ENCODE results near the gene PTPN18.
"Not testable (repeated sequence)": the region's sequence is repeated elsewhere in the genome, so short reads cannot be mapped to it uniquely, and the experiment has no call there.

The PTPN18 gene, protein sequence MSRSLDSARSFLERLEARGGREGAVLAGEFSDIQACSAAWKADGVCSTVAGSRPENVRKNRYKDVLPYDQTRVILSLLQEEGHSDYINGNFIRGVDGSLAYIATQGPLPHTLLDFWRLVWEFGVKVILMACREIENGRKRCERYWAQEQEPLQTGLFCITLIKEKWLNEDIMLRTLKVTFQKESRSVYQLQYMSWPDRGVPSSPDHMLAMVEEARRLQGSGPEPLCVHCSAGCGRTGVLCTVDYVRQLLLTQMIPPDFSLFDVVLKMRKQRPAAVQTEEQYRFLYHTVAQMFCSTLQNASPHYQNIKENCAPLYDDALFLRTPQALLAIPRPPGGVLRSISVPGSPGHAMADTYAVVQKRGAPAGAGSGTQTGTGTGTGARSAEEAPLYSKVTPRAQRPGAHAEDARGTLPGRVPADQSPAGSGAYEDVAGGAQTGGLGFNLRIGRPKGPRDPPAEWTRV

DNA sequence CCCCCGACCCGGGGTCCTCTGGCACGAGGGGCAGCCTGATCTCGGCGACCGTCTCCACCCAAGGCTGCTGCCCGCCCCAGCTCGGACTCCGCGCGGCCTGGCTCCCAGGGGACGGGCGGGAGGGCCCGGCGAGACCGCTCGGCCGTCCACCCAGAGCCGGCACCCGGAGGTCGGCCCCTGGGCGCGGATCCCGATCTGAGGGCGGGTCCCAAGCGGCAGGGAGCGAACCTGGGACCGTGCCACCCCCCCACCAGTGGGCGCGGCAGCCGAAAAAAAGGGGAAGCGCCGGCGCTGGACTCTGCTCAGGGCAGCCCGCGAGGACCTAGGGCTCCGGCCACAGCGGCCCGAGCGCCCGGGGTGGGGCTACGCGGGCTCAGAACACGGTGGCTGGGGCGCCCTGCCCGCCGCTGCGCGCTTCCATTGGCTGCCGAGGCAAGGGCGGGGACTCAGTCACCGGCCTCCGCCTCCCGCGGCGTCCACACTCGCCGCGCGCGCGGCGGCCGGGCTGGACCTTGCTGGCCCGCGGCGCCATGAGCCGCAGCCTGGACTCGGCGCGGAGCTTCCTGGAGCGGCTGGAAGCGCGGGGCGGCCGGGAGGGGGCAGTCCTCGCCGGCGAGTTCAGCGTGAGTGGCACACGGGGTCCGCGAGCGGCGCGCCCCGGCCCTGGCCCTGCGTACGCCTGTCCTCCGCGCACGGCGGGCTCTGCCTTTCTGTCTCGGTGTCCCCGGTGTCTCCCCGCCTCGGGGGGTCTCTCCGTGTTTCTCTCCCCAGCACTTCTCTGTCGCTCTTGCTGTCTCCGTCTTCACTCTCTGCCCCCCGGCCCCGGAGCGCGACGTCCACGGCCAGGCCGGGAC, at the start of gene PTPN18:
Gene PTPN18, plus strand, starts transcription at position 479 of the 854 bp plus-strand sequence. Its CDS starts 52 bp downstream, at position 531.
- no peak within 1 kb of the TSS for H3K27ac ChIP-seq
- no peak for DNase-seq (ENCODE audit: low read depth, low spot score)

DNA sequence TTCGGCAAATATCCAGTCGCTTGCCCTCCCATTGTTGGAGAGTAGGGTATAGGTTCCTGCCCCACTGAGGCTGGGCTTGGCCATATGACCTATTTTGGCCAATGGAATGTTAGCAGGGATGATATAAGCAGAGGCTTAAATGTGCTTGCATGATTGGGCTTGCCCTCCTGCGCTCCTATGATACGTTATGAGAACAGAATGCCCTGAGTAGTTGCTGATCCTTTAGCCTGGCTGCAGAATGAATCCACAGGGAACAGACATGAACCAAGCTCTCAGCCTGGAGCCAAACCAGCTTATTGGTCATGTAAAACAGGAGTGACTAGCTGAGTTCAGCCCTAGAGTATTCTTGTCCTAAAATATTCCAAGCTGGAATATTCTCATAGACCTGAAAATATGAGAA, 48.0 kb upstream of the PTPN18 start:
- no peak for DNase-seq (ENCODE audit: low read depth, low spot score)
- no peak overlapping the region for H3K27ac ChIP-seq

DNA sequence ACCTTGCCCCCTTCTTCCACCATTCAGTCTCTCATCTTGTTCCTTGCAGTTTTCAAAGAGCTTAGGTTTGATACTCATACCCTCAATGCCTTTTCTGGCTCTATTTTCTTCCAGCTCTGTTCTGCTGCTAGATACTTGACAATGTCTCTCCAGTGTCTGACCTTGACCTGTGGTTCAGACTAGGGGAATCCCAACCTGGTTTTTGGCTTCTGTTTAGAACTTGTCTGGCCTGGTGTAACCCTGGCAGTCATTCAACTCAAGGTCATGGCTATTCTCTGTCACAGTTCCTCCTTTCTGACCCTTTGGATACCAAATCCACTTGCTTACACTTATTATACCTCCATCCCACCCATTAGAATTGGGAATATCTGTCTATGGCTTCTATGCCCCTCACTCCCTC, 45.0 kb upstream of the PTPN18 start:
- DNase-seq (ENCODE audit: low read depth, low spot score), result no peak
- H3K27ac ChIP-seq, result no peak overlapping the region

GRCh38 chr2:130313812-130314334, 42.0 kb upstream of the PTPN18 start:
- DNase-seq (ENCODE audit: low read depth, low spot score), result no peak
- H3K27ac ChIP-seq, result no peak overlapping the region

DNA sequence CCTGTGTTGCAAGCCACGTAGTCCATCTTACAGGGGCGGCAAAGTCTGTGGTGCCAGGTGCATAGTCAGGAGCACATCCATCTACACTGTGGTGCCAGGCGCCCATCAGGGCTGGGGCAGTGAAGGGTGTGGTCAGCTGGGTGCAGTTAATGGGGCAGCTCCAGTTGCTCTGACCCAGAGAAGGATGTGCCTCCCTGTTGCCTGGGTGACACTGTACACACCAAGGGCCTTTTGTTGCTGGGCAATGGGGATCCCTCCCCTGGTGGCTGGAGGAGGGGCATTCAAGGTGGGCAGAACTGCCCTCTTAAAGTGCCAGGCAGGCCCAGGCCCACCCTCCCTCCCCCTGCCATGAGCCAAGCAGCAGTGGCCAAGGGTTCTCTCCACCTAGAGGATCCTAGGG, 41.5 kb upstream of the PTPN18 start:
- no peak for DNase-seq (ENCODE audit: low read depth, low spot score)
- no peak overlapping the region for H3K27ac ChIP-seq

GRCh38 chr2:130316596-130316995, 39.3 kb upstream of the PTPN18 start:
- DNase-seq (ENCODE audit: low read depth, low spot score), result no peak
- no peak overlapping the region for H3K27ac ChIP-seq

GRCh38 chr2:130318906-130319305, 37.0 kb upstream of the PTPN18 start:
- DNase-seq (ENCODE audit: low read depth, low spot score), result no peak

GRCh38 chr2:130319536-130319935, 36.3 kb upstream of the PTPN18 start:
- DNase-seq (ENCODE audit: low read depth, low spot score), result no peak
- H3K27ac ChIP-seq, result no peak overlapping the region

More at GRCh38 chr2:130318906-130319305, 37.0 kb upstream of the PTPN18 start:
- no peak overlapping the region for H3K27ac ChIP-seq

- DNase-seq (ENCODE audit: low read depth, low spot score), result no peak
- peak overlapping the region; percentile 91 for H3K27ac ChIP-seq
Measured at GRCh38 chr2:130327703-130328527, 27.9 kb upstream of the PTPN18 start.

- peak; percentile 92 for DNase-seq (ENCODE audit: low read depth, low spot score)
Measured at GRCh38 chr2:130328710-130329109, 27.1 kb upstream of the PTPN18 start.

DNA sequence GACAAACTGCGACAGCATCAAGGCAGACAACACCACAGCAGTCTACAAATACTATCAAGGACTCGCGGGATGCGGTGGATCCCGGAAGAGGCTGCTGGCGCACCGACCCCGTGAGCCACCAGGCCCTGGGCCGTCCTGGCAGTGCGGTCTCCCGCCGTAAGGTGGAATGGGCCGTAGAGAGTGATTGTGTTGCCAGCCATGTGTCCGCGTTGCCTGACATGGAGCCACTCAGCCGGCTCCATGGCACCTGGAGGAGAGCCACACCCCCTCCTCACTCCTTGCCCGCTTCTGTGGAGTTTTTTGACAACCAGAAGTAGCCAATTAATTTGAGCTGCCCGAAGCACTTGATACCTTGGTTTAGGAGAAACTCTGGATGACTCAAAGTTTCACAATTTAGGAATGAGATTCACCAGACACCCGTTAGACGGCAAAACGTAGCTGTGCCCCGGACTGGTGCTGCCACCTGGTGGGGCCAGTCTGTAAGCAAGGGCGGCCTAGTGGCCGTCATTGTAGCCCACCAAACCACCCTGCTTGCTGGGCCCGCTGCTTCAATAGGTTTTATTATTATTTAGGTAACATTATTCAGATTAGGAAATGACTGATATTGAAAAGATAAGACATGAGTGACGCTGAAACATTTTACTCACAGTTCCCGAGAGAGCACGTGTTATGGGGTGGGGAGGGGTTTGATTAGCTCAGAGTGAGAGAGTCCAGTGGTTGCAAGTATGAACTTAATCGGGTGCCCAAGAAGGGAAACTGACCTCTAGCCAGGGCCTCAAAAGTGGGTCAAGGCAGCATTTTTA, 23.4 kb upstream of the PTPN18 start:
- no peak overlapping the region for H3K27ac ChIP-seq
- DNase-seq (ENCODE audit: low read depth, low spot score), result peak; percentile 57

More at GRCh38 chr2:130328710-130329109, 27.1 kb upstream of the PTPN18 start:
- H3K27ac ChIP-seq, result peak overlapping the region; percentile 91

- not testable (repeated sequence) for H3K27ac ChIP-seq; DNase-seq (ENCODE audit: low read depth, low spot score)
Measured at GRCh38 chr2:130333253-130333652, 22.6 kb upstream of the PTPN18 start.

GRCh38 chr2:130334026-130334425, 21.8 kb upstream of the PTPN18 start:
- H3K27ac ChIP-seq, result no peak overlapping the region

GRCh38 chr2:130335226-130335625, 20.6 kb upstream of the PTPN18 start:
- no peak for DNase-seq (ENCODE audit: low read depth, low spot score)
- H3K27ac ChIP-seq, result no peak overlapping the region

More at GRCh38 chr2:130334026-130334425, 21.8 kb upstream of the PTPN18 start:
- no peak for DNase-seq (ENCODE audit: low read depth, low spot score)

DNA sequence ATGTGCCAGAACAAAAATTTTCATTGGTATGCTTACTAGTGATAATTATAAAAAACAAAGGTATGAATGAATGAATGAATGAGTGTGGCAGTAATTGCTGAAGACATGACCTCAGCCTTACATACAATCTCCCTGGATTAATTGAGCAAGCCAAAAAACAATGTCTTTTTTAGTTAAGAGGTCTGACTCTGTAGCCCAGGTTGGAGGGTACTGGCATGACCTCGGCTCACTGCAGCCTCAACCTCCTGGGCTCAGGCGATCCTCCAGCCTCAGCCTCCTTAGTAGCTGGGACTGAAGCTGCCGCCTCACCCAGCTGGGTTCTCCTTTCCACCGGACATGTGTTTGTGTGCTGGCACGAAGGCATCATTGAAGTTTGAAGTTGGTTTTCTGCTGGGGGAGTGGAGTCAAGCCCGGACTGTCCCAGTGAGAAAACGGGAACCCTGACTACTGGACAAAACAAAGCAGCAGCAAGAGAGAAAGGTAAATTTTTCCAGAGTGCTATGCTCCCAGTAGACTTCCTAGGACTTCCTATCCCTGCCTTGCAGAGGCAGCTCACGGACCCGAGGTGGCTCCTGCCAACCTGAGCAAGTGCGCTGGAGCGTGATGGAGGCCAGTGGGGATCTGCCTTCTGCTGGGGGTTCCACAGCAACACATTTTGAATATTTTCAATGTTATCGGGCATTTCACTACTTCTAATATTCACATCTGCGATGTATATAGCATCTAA, 19.5 kb upstream of the PTPN18 start:
- DNase-seq (ENCODE audit: low read depth, low spot score), result no peak
- H3K27ac ChIP-seq, result no peak overlapping the region

- no peak for DNase-seq (ENCODE audit: low read depth, low spot score)
- no peak overlapping the region for H3K27ac ChIP-seq
Measured at GRCh38 chr2:130336877-130337734, 18.8 kb upstream of the PTPN18 start.

DNA sequence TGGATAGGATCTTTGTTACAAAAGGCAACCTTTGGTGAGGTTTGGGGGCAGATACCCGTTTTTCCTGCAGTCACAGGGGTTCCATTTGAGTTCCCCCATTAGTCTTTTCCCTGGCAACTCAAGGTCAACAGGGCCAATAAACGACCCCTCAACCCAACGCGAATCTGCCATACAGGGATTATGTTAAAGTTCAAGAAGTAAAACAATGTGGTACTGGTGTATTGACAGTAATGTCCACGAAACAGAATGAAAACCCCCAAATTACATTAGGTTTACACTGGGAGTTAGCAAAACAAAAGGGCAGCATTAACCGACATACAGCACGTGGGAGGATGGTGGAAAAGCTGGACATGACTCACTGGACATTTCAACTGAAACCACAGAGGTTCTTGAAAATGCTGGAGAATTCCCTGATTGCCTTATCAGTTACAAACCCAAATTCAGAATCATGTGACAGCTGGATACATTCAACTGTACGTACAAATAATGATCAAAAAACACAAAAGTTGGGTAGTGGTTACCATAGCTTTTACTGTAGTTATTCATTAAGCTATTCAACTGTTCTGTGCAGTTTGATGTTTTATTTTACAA, 18.0 kb upstream of the PTPN18 start:
- no peak for DNase-seq (ENCODE audit: low read depth, low spot score)
- no peak overlapping the region for H3K27ac ChIP-seq

Measured in epithelial cell of prostate (primary cell).